Measurements from ENCODE around the gene CDK11A.
A peak's percentile ranks its signal among the peaks of the same experiment; 100 is the strongest.
"Not testable (repeated sequence)": the region's sequence is repeated elsewhere in the genome, so short reads cannot be mapped to it uniquely, and the experiment has no call there.

CDK11A gene

GRCh38 chr1:1703796-1704195 lies 20.4 kb downstream of the CDK11A start:
- DNase-seq (ENCODE audit: low read depth): no peak
- H3K4me3 ChIP-seq (ENCODE audit: low read depth, low read length): no peak overlapping the region
- no peak for TF ChIP-seq CTCF (IDR thresholded peaks at IDR 0.05; ENCODE audit: control insufficient read depth, extremely low read depth, insufficient read depth)

- not testable (repeated sequence) for DNase-seq (ENCODE audit: low read depth); H3K4me3 ChIP-seq (ENCODE audit: low read depth, low read length)
Observed at GRCh38 chr1:1702506-1702905, 21.7 kb downstream of the CDK11A start.

GRCh38 chr1:1700557-1700956 lies 23.6 kb downstream of the CDK11A start:
- DNase-seq (ENCODE audit: low read depth); H3K4me3 ChIP-seq (ENCODE audit: low read depth, low read length): not testable (repeated sequence)

- H3K4me3 ChIP-seq (ENCODE audit: low read depth, low read length); DNase-seq (ENCODE audit: low read depth): not testable (repeated sequence)
Observed at GRCh38 chr1:1700067-1700466, 24.1 kb downstream of the CDK11A start.

GRCh38 chr1:1699061-1699460 lies 25.1 kb downstream of the CDK11A start:
- not testable (repeated sequence) for H3K4me3 ChIP-seq (ENCODE audit: low read depth, low read length); DNase-seq (ENCODE audit: low read depth)

- not testable (repeated sequence) for DNase-seq (ENCODE audit: low read depth); H3K4me3 ChIP-seq (ENCODE audit: low read depth, low read length)
Observed at GRCh38 chr1:1697358-1698183, 26.6 kb downstream of the CDK11A start.

GRCh38 chr1:1696431-1697357 lies 27.5 kb downstream of the CDK11A start:
- not testable (repeated sequence) for DNase-seq (ENCODE audit: low read depth); H3K4me3 ChIP-seq (ENCODE audit: low read depth, low read length)

GRCh38 chr1:1692714-1693647 lies 31.2 kb downstream of the CDK11A start, which contains the start of gene SLC35E2B:
TSS of gene SLC35E2B (minus strand) at chr1:1692795. CDS start at chr1:1676699, 16,096 bp downstream.
- peak; percentile 82 for DNase-seq (ENCODE audit: low read depth)
- H3K4me3 ChIP-seq (ENCODE audit: low read depth, low read length): peak within 1 kb of the TSS; percentile 58
- TF ChIP-seq CTCF (IDR thresholded peaks at IDR 0.05; ENCODE audit: control insufficient read depth, extremely low read depth, insufficient read depth): peak; percentile 28

GRCh38 chr1:1692324-1692713 lies 31.8 kb downstream of the CDK11A start:
- peak; percentile 13 for DNase-seq (ENCODE audit: low read depth)
- H3K4me3 ChIP-seq (ENCODE audit: low read depth, low read length): peak overlapping the region; percentile 58

GRCh38 chr1:1691443-1691842 lies 32.7 kb downstream of the CDK11A start:
- H3K4me3 ChIP-seq (ENCODE audit: low read depth, low read length): peak overlapping the region; percentile 43
- not testable (repeated sequence) for DNase-seq (ENCODE audit: low read depth)

GRCh38 chr1:1689526-1689925 lies 34.6 kb downstream of the CDK11A start:
- not testable (repeated sequence) for DNase-seq (ENCODE audit: low read depth); H3K4me3 ChIP-seq (ENCODE audit: low read depth, low read length)

Measured in LNCaP clone FGC (cell line).